ENCODE data around the gene KLK10. TPM values are rescaled to one million over a fixed set of nuclear protein-coding genes. Genes with fewer than 3 reads are reported as not detected.
"Not testable (repeated sequence)": the region's sequence is repeated elsewhere in the genome, so short reads cannot be mapped to it uniquely, and the experiment has no call there.

Gene KLK10
- total and polyA plus RNA-seq, 2 experiments from 2014 or later: 0.66 TPM; not detected in 1

GRCh38 chr19:50992666-50993035 lies 26.9 kb downstream of the KLK10 start:
- no peaks in the 10 kb centered on the region for H3K9me3 ChIP-seq (ENCODE audit: low read depth)
- H3K36me3 ChIP-seq: no peaks in the 10 kb centered on the region
- no peak overlapping the region for H3K4me3 ChIP-seq
- H3K4me1 ChIP-seq (ENCODE audit: low read depth): no peaks in the 10 kb centered on the region
- peaks cover 7% of the 10 kb centered on the region for H3K27me3 ChIP-seq
- TF ChIP-seq, protein P1, sequence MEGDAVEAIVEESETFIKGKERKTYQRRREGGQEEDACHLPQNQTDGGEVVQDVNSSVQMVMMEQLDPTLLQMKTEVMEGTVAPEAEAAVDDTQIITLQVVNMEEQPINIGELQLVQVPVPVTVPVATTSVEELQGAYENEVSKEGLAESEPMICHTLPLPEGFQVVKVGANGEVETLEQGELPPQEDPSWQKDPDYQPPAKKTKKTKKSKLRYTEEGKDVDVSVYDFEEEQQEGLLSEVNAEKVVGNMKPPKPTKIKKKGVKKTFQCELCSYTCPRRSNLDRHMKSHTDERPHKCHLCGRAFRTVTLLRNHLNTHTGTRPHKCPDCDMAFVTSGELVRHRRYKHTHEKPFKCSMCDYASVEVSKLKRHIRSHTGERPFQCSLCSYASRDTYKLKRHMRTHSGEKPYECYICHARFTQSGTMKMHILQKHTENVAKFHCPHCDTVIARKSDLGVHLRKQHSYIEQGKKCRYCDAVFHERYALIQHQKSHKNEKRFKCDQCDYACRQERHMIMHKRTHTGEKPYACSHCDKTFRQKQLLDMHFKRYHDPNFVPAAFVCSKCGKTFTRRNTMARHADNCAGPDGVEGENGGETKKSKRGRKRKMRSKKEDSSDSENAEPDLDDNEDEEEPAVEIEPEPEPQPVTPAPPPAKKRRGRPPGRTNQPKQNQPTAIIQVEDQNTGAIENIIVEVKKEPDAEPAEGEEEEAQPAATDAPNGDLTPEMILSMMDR (IDR thresholded peaks at IDR 0.05; ENCODE audit: low read depth, low read length): no peak
- no peak for DNase-seq (ENCODE audit: low read depth in 1 of 2, low spot score in 1 of 2)
- H3K27ac ChIP-seq: no peak overlapping the region

- not testable (repeated sequence) for H3K9me3 ChIP-seq (ENCODE audit: low read depth); H3K27ac ChIP-seq; H3K36me3 ChIP-seq; H3K4me3 ChIP-seq; H3K4me1 ChIP-seq (ENCODE audit: low read depth); DNase-seq (ENCODE audit: low read depth in 1 of 2, low spot score in 1 of 2)
- H3K27me3 ChIP-seq: peaks cover 36% of the 10 kb centered on the region
Observed at GRCh38 chr19:50984416-50984815, 35.1 kb downstream of the KLK10 start.

DNA sequence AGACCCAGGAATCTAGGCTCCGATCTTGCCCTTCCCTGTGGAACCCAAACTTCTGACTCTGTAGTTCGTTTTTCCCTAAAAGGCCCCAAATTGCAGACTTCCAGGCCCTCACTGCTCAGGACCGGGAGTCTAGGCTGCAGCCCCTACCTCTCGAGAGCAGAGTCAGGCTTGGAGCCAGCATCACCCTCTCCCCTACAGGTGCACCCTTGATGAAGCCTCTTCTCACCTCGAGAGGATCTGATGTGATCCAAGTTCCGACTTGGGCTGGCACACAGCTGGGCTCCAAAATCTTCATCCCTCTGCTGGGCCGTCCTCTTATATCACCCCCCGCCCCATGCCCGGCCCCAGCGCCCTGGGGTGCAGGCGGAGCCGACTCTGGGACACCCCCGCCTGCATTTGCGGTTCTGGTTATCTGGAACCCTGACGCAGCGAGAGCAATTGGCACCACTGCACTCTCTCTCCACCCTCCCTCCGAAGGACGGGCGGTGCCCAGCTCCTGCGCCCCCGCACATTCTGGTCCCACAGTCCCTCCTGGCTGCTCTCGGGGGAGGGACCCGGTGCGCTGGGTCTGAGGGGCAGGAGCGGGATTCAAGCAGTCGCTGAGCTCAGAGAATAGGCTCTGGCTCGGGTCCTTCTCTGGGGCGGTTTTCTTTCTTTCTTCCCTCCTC lies 35.8 kb downstream of the KLK10 start, which contains the start of gene KLK7:
Gene KLK7 (minus strand): TSS at position 293 of the 668 bp plus-strand sequence. CDS start 1,518 bp downstream, outside the sequence.
- H3K4me1 ChIP-seq (ENCODE audit: low read depth): no peaks in the 10 kb centered on the region
- no peak within 1 kb of the TSS for H3K27ac ChIP-seq
- H3K27me3 ChIP-seq: peaks cover 34% of the 10 kb centered on the region
- H3K9me3 ChIP-seq (ENCODE audit: low read depth): no peaks in the 10 kb centered on the region
- H3K4me3 ChIP-seq: no peak within 1 kb of the TSS
- DNase-seq (ENCODE audit: low read depth in 1 of 2, low spot score in 1 of 2): no peak
- no peaks in the 10 kb centered on the region for H3K36me3 ChIP-seq
- TF ChIP-seq, protein P1 (IDR thresholded peaks at IDR 0.05; ENCODE audit: low read depth, low read length): no peak

GRCh38 chr19:50982186-50982585 lies 37.3 kb downstream of the KLK10 start:
- no peaks in the 10 kb centered on the region for H3K36me3 ChIP-seq
- DNase-seq (ENCODE audit: low read depth in 1 of 2, low spot score in 1 of 2): no peak
- TF ChIP-seq, protein P1 (IDR thresholded peaks at IDR 0.05; ENCODE audit: low read depth, low read length): no peak
- no peaks in the 10 kb centered on the region for H3K4me1 ChIP-seq (ENCODE audit: low read depth)
- H3K27ac ChIP-seq: no peak overlapping the region
- H3K9me3 ChIP-seq (ENCODE audit: low read depth): no peaks in the 10 kb centered on the region
- peaks cover 29% of the 10 kb centered on the region for H3K27me3 ChIP-seq
- H3K4me3 ChIP-seq: no peak overlapping the region

DNA sequence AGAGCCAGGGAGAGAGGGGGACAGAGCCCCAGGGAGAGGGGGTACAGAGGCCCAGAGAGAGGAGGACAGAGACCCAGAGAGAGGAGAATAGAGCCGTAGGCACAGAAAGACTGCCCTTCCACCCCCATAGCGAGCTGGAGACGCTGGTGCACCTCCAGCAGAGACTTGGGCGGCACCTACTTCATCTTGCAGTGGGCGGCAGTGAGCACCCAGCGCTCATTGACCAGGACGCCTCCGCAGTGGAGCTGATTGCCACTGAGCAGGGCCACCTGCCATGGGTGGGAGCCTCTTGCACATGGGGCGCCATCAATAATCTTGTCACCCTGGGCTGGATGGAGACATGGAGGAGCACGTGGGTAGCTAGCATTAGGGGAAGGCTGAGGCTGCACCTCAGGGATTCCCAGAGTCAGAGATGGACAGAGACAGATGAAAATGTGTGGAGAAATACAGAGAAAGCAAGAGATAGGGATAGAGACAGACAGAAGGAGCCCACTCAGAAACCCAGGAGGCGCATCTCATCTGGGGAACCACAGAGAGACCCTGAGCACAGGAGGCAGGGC lies 37.8 kb downstream of the KLK10 start:
- no peak overlapping the region for H3K27ac ChIP-seq
- TF ChIP-seq, protein P1 (IDR thresholded peaks at IDR 0.05; ENCODE audit: low read depth, low read length): no peak
- no peaks in the 10 kb centered on the region for H3K4me1 ChIP-seq (ENCODE audit: low read depth)
- no peak overlapping the region for H3K4me3 ChIP-seq
- no peaks in the 10 kb centered on the region for H3K36me3 ChIP-seq
- DNase-seq (ENCODE audit: low read depth in 1 of 2, low spot score in 1 of 2): no peak
- H3K9me3 ChIP-seq (ENCODE audit: low read depth): no peaks in the 10 kb centered on the region
- H3K27me3 ChIP-seq: peaks cover 28% of the 10 kb centered on the region

GRCh38 chr19:50980208-50980607 lies 39.3 kb downstream of the KLK10 start:
- H3K4me3 ChIP-seq: no peak overlapping the region
- H3K27me3 ChIP-seq: peaks cover 18% of the 10 kb centered on the region
- H3K36me3 ChIP-seq: no peaks in the 10 kb centered on the region
- H3K27ac ChIP-seq: no peak overlapping the region
- no peak for DNase-seq (ENCODE audit: low read depth in 1 of 2, low spot score in 1 of 2)
- H3K4me1 ChIP-seq (ENCODE audit: low read depth): no peaks in the 10 kb centered on the region
- TF ChIP-seq, protein P1 (IDR thresholded peaks at IDR 0.05; ENCODE audit: low read depth, low read length): no peak
- no peaks in the 10 kb centered on the region for H3K9me3 ChIP-seq (ENCODE audit: low read depth)

Measured in cardiac muscle cell (in vitro differentiated cells and primary cell).